ES-I3 (cell line): ENCODE data around the gene UBXN11.
A peak's percentile ranks its signal among the peaks of the same experiment; 100 is the strongest.

ENCODE experiments used
- H3K36me3 ChIP-seq: 2 replicates; pipeline ENCODE4 v1.6.1; 2013; ENCODE audit warnings: mild to moderate bottlenecking, low read length, control low read depth, moderate library complexity; ENCODE audit not compliant: insufficient read depth
- H3K4me1 ChIP-seq: 2 replicates; pipeline ENCODE4 v1.6.1; 2013; ENCODE audit warnings: mild to moderate bottlenecking, control low read depth, low read length; ENCODE audit not compliant: insufficient read depth
- H3K9ac ChIP-seq: 2 replicates; pipeline ENCODE4 v1.6.1; 2013; ENCODE audit warnings: low read depth, mild to moderate bottlenecking, low read length, moderate library complexity
- H3K9me3 ChIP-seq: 2 replicates; pipeline ENCODE4 v1.6.1; 2013; ENCODE audit warnings: mild to moderate bottlenecking, low read length, moderate library complexity; ENCODE audit not compliant: control insufficient read depth, insufficient read depth

UBXN11 gene, protein sequence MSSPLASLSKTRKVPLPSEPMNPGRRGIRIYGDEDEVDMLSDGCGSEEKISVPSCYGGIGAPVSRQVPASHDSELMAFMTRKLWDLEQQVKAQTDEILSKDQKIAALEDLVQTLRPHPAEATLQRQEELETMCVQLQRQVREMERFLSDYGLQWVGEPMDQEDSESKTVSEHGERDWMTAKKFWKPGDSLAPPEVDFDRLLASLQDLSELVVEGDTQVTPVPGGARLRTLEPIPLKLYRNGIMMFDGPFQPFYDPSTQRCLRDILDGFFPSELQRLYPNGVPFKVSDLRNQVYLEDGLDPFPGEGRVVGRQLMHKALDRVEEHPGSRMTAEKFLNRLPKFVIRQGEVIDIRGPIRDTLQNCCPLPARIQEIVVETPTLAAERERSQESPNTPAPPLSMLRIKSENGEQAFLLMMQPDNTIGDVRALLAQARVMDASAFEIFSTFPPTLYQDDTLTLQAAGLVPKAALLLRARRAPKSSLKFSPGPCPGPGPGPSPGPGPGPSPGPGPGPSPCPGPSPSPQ

GRCh38 chr1:26306290-26307229 is at the start of gene UBXN11:
UBXN11 (minus strand) TSS chr1:26306636; CDS start chr1:26302883, 3,753 bp downstream.
- Histone ChIP-seq H3K4me1 (peaks cover 6% of the 10 kb centered on the region; the same call in 1 of the 2 replicates), H3K9me3 (no peaks in the 10 kb centered on the region), H3K36me3 (no peaks in the 10 kb centered on the region), H3K9ac (peak within 1 kb of the TSS; percentile 78; the same call in 1 of the 2 replicates)

- H3K4me1 ChIP-seq = peaks cover 38% of the 10 kb centered on the region
- H3K9me3 ChIP-seq = no peaks in the 10 kb centered on the region
- no peak overlapping the region for H3K9ac ChIP-seq
- H3K36me3 ChIP-seq = no peaks in the 10 kb centered on the region; the same call in 1 of the 2 replicates
Observed at GRCh38 chr1:26356106-26356505, 49.7 kb upstream of the UBXN11 start.

DNA sequence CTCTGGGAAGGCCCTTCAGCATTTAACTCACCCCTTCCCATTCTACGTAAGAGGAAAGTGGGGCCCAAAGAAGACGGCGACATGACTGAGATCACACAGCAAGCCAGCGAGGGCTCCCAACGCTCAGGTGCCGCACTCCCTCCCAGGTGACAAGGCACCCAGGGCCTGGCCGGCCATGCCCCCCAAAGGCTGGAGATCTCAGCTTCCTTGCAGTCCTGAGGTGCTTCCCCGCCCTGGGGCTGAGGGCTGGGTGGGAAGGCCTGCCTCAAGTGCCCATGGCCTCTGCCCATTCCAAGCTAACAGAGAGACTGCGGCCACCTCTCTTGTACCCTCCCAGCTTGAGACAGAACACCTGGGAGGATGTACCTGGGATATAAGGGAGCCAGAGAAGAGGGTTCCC is 48.5 kb upstream of the UBXN11 start:
- no peaks in the 10 kb centered on the region for H3K9me3 ChIP-seq
- H3K36me3 ChIP-seq = no peaks in the 10 kb centered on the region; the same call in 1 of the 2 replicates
- H3K4me1 ChIP-seq = peaks cover 49% of the 10 kb centered on the region
- no peak overlapping the region for H3K9ac ChIP-seq

- Histone ChIP-seq H3K36me3 (no peaks in the 10 kb centered on the region; the same call in 1 of the 2 replicates), H3K9me3 (no peaks in the 10 kb centered on the region), H3K4me1 (peaks cover 57% of the 10 kb centered on the region), H3K9ac (no peak within 1 kb of the TSS)
Observed at GRCh38 chr1:26353976-26354820, 47.8 kb upstream of the UBXN11 start, which contains the start of gene CRYBG2. CRYBG2 (minus strand) TSS chr1:26354130; CDS start chr1:26346657, 7,473 bp downstream.

- H3K4me1 ChIP-seq = peaks cover 51% of the 10 kb centered on the region
- no peak overlapping the region for H3K9ac ChIP-seq
- H3K36me3 ChIP-seq = no peaks in the 10 kb centered on the region; the same call in 1 of the 2 replicates
- no peaks in the 10 kb centered on the region for H3K9me3 ChIP-seq
Observed at GRCh38 chr1:26353210-26353859, 46.9 kb upstream of the UBXN11 start.

- no peaks in the 10 kb centered on the region; the same call in 1 of the 2 replicates for H3K36me3 ChIP-seq
- peaks cover 50% of the 10 kb centered on the region for H3K4me1 ChIP-seq
- H3K9me3 ChIP-seq = no peaks in the 10 kb centered on the region
- H3K9ac ChIP-seq = no peak overlapping the region
Observed at GRCh38 chr1:26352338-26352679, 45.9 kb upstream of the UBXN11 start.

DNA sequence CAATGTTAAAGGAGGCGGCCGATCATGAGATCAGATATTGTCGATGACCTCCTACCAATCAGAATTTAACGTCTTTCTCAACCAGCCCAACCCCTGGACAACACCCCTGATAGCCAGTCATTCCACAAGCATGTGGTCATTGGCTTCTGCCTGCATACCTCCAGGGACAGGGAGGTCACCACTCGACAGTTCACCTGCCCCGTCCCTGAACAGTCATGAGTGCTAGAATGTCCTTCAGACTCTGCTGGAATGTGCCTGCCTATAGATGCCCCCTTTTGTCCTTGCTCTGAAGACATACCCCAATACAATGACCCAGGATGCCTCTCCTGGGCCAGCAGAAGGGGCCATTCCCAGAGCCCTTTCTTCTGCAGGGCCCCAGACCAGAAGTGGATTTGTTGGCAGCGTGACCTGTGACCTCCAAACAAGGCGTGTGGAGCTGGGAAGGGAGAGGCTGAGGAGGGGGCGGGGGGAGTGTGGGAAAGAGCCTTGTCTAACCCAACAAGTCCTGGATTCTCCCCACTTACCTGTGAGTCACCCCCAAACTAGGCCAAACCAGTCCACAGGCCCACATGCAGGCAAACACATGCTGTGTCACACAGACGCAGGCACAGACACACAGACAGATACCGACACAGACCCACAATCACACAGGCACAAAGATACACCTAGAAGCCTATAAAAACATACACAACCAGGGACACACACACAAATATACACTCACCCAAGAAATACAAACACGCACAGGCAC is 45.3 kb upstream of the UBXN11 start:
- H3K4me1 ChIP-seq = peaks cover 44% of the 10 kb centered on the region
- no peaks in the 10 kb centered on the region for H3K9me3 ChIP-seq
- no peaks in the 10 kb centered on the region; the same call in 1 of the 2 replicates for H3K36me3 ChIP-seq
- H3K9ac ChIP-seq = no peak overlapping the region

GRCh38 chr1:26350701-26351589 is 44.5 kb upstream of the UBXN11 start:
- peaks cover 38% of the 10 kb centered on the region for H3K4me1 ChIP-seq
- no peaks in the 10 kb centered on the region; the same call in 1 of the 2 replicates for H3K36me3 ChIP-seq
- H3K9ac ChIP-seq = no peak overlapping the region
- H3K9me3 ChIP-seq = no peaks in the 10 kb centered on the region

DNA sequence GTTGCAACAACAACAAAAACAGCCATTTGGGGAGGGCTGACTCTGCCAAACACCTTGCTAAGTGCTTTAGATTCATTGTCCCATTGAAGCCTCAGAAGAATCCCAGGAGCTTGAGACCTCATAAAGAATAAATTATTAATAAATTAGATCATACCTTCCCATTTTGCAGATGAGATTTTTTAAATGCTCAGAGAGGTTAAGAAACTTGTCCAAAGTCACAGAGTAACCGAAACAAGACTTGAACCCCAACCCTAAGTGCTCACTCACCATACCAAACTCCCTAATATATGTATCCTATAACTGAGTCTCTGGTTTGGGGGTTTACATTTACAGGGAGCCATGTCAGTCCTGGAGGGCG is 43.9 kb upstream of the UBXN11 start:
- Histone ChIP-seq H3K36me3 (no peaks in the 10 kb centered on the region; the same call in 1 of the 2 replicates), H3K9ac (no peak overlapping the region), H3K4me1 (peaks cover 38% of the 10 kb centered on the region), H3K9me3 (no peaks in the 10 kb centered on the region)

GRCh38 chr1:26349877-26350244 is 43.4 kb upstream of the UBXN11 start:
- Histone ChIP-seq H3K36me3 (no peaks in the 10 kb centered on the region; the same call in 1 of the 2 replicates), H3K9me3 (no peaks in the 10 kb centered on the region), H3K9ac (no peak overlapping the region), H3K4me1 (peaks cover 38% of the 10 kb centered on the region)

DNA sequence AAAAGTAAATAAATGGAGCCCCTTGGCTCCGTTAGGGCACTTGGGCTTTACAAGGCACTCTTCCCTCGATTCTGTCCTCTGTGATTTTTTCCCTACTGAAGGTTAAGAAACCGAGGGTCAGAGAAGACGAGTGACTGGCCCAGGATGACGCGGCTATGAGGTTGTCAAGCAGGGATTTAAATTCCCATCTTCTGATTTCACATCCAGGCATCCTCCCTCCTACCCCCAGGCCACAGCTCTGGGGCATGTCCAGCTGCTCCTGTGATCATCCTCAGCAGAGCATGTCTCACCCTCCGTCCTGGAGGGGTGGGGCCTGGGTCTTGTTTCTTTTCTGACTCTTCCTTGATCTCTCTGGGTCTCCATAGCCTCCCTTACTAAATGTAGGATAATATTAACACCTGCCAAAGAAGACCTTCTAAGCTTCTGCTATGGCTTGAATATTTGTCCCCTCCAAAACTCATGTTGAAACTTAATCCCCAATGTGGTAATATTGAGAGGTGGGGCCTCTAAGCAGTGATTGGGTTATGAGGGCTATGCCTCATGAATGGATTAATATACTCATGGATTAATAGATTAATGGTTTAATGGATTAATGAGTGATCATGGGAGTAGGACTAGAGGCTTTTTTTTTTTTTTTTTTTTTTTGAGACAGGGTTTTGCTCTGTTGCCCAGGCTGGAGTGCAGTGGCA is 42.9 kb upstream of the UBXN11 start:
- H3K36me3 ChIP-seq = no peaks in the 10 kb centered on the region; the same call in 1 of the 2 replicates
- H3K9ac ChIP-seq = no peak overlapping the region
- peaks cover 38% of the 10 kb centered on the region for H3K4me1 ChIP-seq
- no peaks in the 10 kb centered on the region for H3K9me3 ChIP-seq
